Esophagus muscularis mucosa (tissue), 4 donors: ENCODE measurements around the gene KIN. TPM values are rescaled to one million over a fixed set of nuclear protein-coding genes. Genes with fewer than 3 reads are reported as not detected.

Experiments used
- DNase-seq: peaks from one replicate; pipeline ENCODE4 v3.0.0-alpha.2; 2017; ENCODE audit errors: extremely low spot score
- H3K27ac ChIP-seq, 4 donors: fragments of 200-600 bp; sonication (generic); replicated peaks in 1 of 4; 1 replicate in 3 of 4; 2 replicates in 1 of 4; pipeline ENCODE4 v1.5.1; 2016 to 2019; ENCODE audit warnings: mild to moderate bottlenecking in 1 of 4
- H3K27me3 ChIP-seq, 4 donors: fragments of 200-600 bp; sonication (generic); one replicate each; pipeline versions ENCODE4 v1.5.1 to v1.6.0; 2016 to 2019
- H3K36me3 ChIP-seq, 4 donors: fragments of 200-600 bp; sonication (generic); one replicate each; pipeline ENCODE4 v1.5.1; 2016 to 2019
- H3K4me1 ChIP-seq, 4 donors: fragments of 200-600 bp; sonication (generic); one replicate each; pipeline ENCODE4 v1.5.1; 2016 to 2019
- H3K4me3 ChIP-seq, 4 donors: fragments of 200-600 bp; sonication (generic); 1 replicate in 2 of 4; 2 replicates in 2 of 4; pipeline ENCODE4 v1.5.1; 2016 to 2019; ENCODE audit warnings: mild to moderate bottlenecking in 4 of 4, moderate library complexity in 1 of 4
- H3K9me3 ChIP-seq, 4 donors: fragments of 200-600 bp; sonication (generic); 1 replicate in 3 of 4; 2 replicates in 1 of 4; pipeline ENCODE4 v1.5.1; 2016 to 2019
- CTCF ChIP-seq, 3 experiments: fragments of 200-600 bp in 2 of 3; fragments of 450-650 bp in 1 of 3; sonication (generic) in 2 of 3; IDR thresholded peaks; one replicate each; pipeline ENCODE4 v1.5.1; 2017 to 2019; ENCODE audit warnings: antibody characterized with exemption in 3 of 3, mild to moderate bottlenecking in 2 of 3, moderate library complexity in 1 of 3
- EP300 ChIP-seq: sonication (generic); formaldehyde crosslinking; IDR thresholded peaks from one replicate; pipeline ENCODE4 v1.6.1; 2017; ENCODE audit warnings: antibody characterized with exemption
- POLR2A ChIP-seq: fragments of 450-650 bp; IDR thresholded peaks from one replicate; pipeline ENCODE4 v1.6.1; 2017; ENCODE audit warnings: antibody characterized with exemption, moderate library complexity, mild to moderate bottlenecking, low read depth
- POLR2AphosphoS5 ChIP-seq, 2 donors: sonication (generic); formaldehyde crosslinking; IDR thresholded peaks; one replicate each; pipeline ENCODE4 v1.6.1; 2017; ENCODE audit warnings: antibody characterized with exemption in 2 of 2
- WGBS: methylation state at CpG from one replicate; pipeline ENCODE4 v1.1.5; 2018; 5-methylcytosine and 5-hydroxymethylcytosine counted together
- intact Hi-C: fragments of 100-400 bp; cut with DNase I; formaldehyde crosslinking; loops from one replicate; pipeline ENCODE4 v1.15.1; 2023
- total RNA-seq, 4 donors: library from RNA; depleted of rRNA; stranded (reverse); fragments of >200 nt; gene quantifications; one replicate each; pipeline versions ENCODE4 v1.1.0 to v1.2.1, GENCODE V29; 2016

Gene KIN
- total RNA-seq, 4 donors from 2014 or later = 3.1 to 8.3 (median 6.1) TPM

- H3K27me3 ChIP-seq = peaks cover 0 to 40% (median 0%) of the 10 kb centered on the region in 4 donors
- TF ChIP-seq CTCF (IDR thresholded peaks at IDR 0.05) (no peak), EP300 (no peak), POLR2AphosphoS5 (IDR thresholded peaks at IDR 0.05) (no peak), POLR2A (no peak)
- no peak within 1 kb of the TSS for H3K4me3 ChIP-seq
- DNase-seq = no peak
- H3K4me1 ChIP-seq = no peaks in the 10 kb centered on the region
- intact Hi-C loops = no loop called here
- H3K9me3 ChIP-seq = no peaks in the 10 kb centered on the region
- WGBS = 56% methylated on average over 4 of the region's 4 CpGs
- no peak within 1 kb of the TSS for H3K27ac ChIP-seq
- no peaks in the 10 kb centered on the region for H3K36me3 ChIP-seq
Measured at GRCh38 chr10:7703140-7703539, 84.7 kb downstream of the KIN start, which contains the start of gene ITIH2. Gene ITIH2, plus strand, starts transcription at chr10:7703316. Its CDS starts 119 bp downstream, at chr10:7703435.

GRCh38 chr10:7702288-7702812 is 85.4 kb downstream of the KIN start:
- Histone ChIP-seq H3K4me1 (peaks cover 0 to 3% (median 1%) of the 10 kb centered on the region in 4 donors), H3K9me3 (no peaks in the 10 kb centered on the region), H3K36me3 (no peaks in the 10 kb centered on the region), H3K27me3 (peaks cover 0 to 40% (median 0%) of the 10 kb centered on the region in 4 donors), H3K4me3 (no peak overlapping the region), H3K27ac (no peak overlapping the region)
- no peak for TF ChIP-seq POLR2A
- no peak for TF ChIP-seq EP300
- DNase-seq = no peak
- 92% methylated on average over 4 of the region's 4 CpGs for WGBS
- intact Hi-C loops = no loop called here

- H3K27me3 ChIP-seq = peaks cover 0 to 35% (median 0%) of the 10 kb centered on the region in 4 donors
- WGBS = 76% methylated on average over 8 of the region's 8 CpGs
- peaks cover 5 to 14% (median 10%) of the 10 kb centered on the region in 4 donors for H3K4me1 ChIP-seq
- no peak overlapping the region for H3K27ac ChIP-seq
- no peak for DNase-seq
- H3K36me3 ChIP-seq = no peaks in the 10 kb centered on the region
- intact Hi-C loops = no loop called here
- no peak for TF ChIP-seq POLR2AphosphoS5 (IDR thresholded peaks at IDR 0.05)
- no peak for TF ChIP-seq CTCF (IDR thresholded peaks at IDR 0.05)
- TF ChIP-seq EP300 = no peak
- no peak for TF ChIP-seq POLR2A
- H3K4me3 ChIP-seq = no peak overlapping the region
- no peaks in the 10 kb centered on the region for H3K9me3 ChIP-seq
Measured at GRCh38 chr10:7701158-7701742, 86.5 kb downstream of the KIN start.

Other genes starting within 250 kb of the KIN start
- gene ITIH5, start 121.0 kb downstream of the KIN start, total RNA-seq = 10 to 100 TPM; 24.9 to 68.1 (median 39.0) TPM
- not detected for gene ITIH2, start 84.7 kb downstream of the KIN start, total RNA-seq
- 100 to 1,000 TPM; 220 to 321 (median 258) TPM for gene ATP5F1C, start 184 bp upstream of the KIN start, total RNA-seq
- gene TAF3, start 30.5 kb upstream of the KIN start, total RNA-seq = 10 to 100 TPM in 3 of 4 donors, 1 to 10 TPM in 1; 8.8 to 11.2 (median 10.7) TPM